NT2/D1 (cell line): ENCODE data around the gene PBX1.
"Not testable (repeated sequence)": the region's sequence is repeated elsewhere in the genome, so short reads cannot be mapped to it uniquely, and the experiment has no call there.

Experiments used
- DNase-seq: peaks from one replicate; pipeline ENCODE4 v3.0.0-alpha.2; 2011; ENCODE audit warnings: low read depth, low spot score
- H3K27me3 ChIP-seq: 2 replicates; pipeline ENCODE4 v1.6.0; 2011; ENCODE audit warnings: mild to moderate bottlenecking; ENCODE audit not compliant: insufficient read length, insufficient read depth
- H3K36me3 ChIP-seq: 2 replicates; pipeline ENCODE4 v1.6.1; 2011; ENCODE audit warnings: mild to moderate bottlenecking, low read length, mixed read lengths; ENCODE audit not compliant: insufficient read depth, insufficient read length
- H3K4me1 ChIP-seq: 2 replicates; pipeline ENCODE4 v1.5.1; 2011; ENCODE audit not compliant: insufficient read depth, insufficient read length
- H3K4me3 ChIP-seq: 2 replicates; pipeline ENCODE4 v1.5.1; 2011; ENCODE audit warnings: low read depth; ENCODE audit not compliant: insufficient read length
- H3K9ac ChIP-seq: 2 replicates; pipeline ENCODE4 v1.6.0; 2011; ENCODE audit warnings: low read depth; ENCODE audit not compliant: insufficient read length
- H3K9me3 ChIP-seq: 2 replicates; pipeline ENCODE4 v1.5.1; 2011; ENCODE audit warnings: mild to moderate bottlenecking, low read length; ENCODE audit not compliant: insufficient read depth
- SUZ12 ChIP-seq: IDR thresholded peaks from 2 replicates; pipeline ENCODE4 v1.6.1; 2011; ENCODE audit not compliant: insufficient read length, insufficient read depth; ENCODE audit errors: extremely low read depth
- YY1 ChIP-seq: IDR thresholded peaks from 2 replicates; pipeline ENCODE4 v1.6.1; 2011; ENCODE audit not compliant: insufficient read length, insufficient read depth
- ZNF274 ChIP-seq: IDR thresholded peaks from 2 replicates; pipeline ENCODE4 v1.6.1; 2011; ENCODE audit warnings: mild to moderate bottlenecking, low read depth, low read length

The PBX1 gene

DNA sequence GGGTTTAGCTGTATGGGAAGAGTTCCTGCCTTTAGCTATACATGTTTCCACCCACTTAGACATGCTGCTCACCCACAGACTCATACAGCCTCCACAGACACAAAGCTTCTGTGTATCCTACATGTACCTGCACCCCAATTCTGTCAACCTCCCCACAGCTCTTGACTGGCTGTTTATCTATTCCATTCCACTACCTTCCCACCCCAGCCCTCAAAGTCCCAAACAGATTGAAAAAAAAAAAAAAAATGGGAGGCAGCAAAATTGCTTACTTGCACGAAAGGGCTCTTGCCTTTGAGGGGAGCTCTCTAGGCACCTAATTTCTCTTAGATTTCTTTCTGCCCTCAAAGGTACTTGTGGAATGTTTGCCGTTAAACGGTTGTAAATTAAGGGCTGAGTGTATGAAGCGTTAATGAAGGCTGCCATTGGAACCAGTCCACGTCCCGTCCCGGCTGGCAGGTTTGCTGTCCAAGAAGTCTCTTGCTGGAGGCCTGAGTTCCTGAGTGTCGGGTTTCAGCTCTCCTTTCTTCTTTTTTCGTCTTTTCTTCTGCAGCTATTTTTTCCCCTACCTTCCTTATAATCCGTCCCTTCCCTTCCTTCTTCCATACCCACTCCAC is 43.6 kb downstream of the PBX1 start:
- H3K9ac ChIP-seq = peak overlapping the region; percentile 39
- no peaks in the 10 kb centered on the region for H3K27me3 ChIP-seq
- peak; percentile 76 for DNase-seq
- H3K4me3 ChIP-seq = no peak overlapping the region
- H3K9me3 ChIP-seq = no peaks in the 10 kb centered on the region
- H3K36me3 ChIP-seq = peaks cover 6% of the 10 kb centered on the region
- TF ChIP-seq SUZ12 = no peak
- H3K4me1 ChIP-seq = peaks cover 14% of the 10 kb centered on the region

- DNase-seq, H3K9ac ChIP-seq, H3K9me3 ChIP-seq, H3K36me3 ChIP-seq, H3K4me3 ChIP-seq, H3K27me3 ChIP-seq: not testable (repeated sequence)
- H3K4me1 ChIP-seq = peaks cover 16% of the 10 kb centered on the region
Observed at GRCh38 chr1:164603805-164604204, 44.8 kb downstream of the PBX1 start.

GRCh38 chr1:164604541-164604940 is 45.6 kb downstream of the PBX1 start:
- no peak for DNase-seq
- peaks cover 3% of the 10 kb centered on the region for H3K36me3 ChIP-seq
- TF ChIP-seq SUZ12 (no peak), ZNF274 (no peak), YY1 (no peak)

GRCh38 chr1:164605254-164606091 is 46.5 kb downstream of the PBX1 start:
- no peak for DNase-seq

More at GRCh38 chr1:164604541-164604940, 45.6 kb downstream of the PBX1 start:
- no peak overlapping the region for H3K4me3 ChIP-seq
- H3K27me3 ChIP-seq = no peaks in the 10 kb centered on the region
- H3K4me1 ChIP-seq = peaks cover 16% of the 10 kb centered on the region
- no peak overlapping the region for H3K9ac ChIP-seq
- no peaks in the 10 kb centered on the region for H3K9me3 ChIP-seq

GRCh38 chr1:164607351-164607750 is 48.4 kb downstream of the PBX1 start:
- no peak for DNase-seq
- no peaks in the 10 kb centered on the region for H3K9me3 ChIP-seq
- H3K36me3 ChIP-seq = peaks cover 3% of the 10 kb centered on the region
- no peak overlapping the region for H3K9ac ChIP-seq
- no peaks in the 10 kb centered on the region for H3K27me3 ChIP-seq
- H3K4me3 ChIP-seq = no peak overlapping the region
- H3K4me1 ChIP-seq = peaks cover 20% of the 10 kb centered on the region
- TF ChIP-seq YY1 (no peak), ZNF274 (no peak), SUZ12 (no peak)

More at GRCh38 chr1:164605254-164606091, 46.5 kb downstream of the PBX1 start:
- Histone ChIP-seq H3K4me3 (no peak overlapping the region), H3K36me3 (peaks cover 3% of the 10 kb centered on the region), H3K4me1 (peaks cover 19% of the 10 kb centered on the region), H3K9ac (no peak overlapping the region), H3K27me3 (no peaks in the 10 kb centered on the region), H3K9me3 (no peaks in the 10 kb centered on the region)
- no peak for TF ChIP-seq SUZ12
- no peak for TF ChIP-seq ZNF274
- no peak for TF ChIP-seq YY1

DNA sequence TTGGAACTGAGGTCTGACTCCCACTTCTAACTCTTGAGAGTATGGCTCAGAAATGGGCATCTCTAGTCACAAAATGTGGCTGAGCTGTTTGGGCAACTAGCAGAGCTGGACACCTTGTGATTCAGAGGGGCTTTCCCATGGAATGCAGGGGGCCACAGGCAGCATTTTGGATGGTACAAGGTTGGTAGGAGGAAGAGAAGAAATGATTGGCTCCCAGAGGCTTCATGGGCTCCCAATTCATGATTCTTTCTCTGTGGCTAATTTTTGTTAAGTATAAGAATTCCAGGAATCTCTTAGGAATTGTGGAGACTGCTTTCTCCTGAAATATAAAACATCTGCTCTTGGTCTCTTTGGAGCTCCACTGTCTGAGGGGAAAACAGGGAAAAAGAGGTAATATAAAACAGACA is 49.7 kb downstream of the PBX1 start:
- TF ChIP-seq YY1 = no peak
- no peak for TF ChIP-seq SUZ12
- TF ChIP-seq ZNF274 = no peak
- H3K4me1 ChIP-seq = peaks cover 27% of the 10 kb centered on the region
- no peak for DNase-seq

DNA sequence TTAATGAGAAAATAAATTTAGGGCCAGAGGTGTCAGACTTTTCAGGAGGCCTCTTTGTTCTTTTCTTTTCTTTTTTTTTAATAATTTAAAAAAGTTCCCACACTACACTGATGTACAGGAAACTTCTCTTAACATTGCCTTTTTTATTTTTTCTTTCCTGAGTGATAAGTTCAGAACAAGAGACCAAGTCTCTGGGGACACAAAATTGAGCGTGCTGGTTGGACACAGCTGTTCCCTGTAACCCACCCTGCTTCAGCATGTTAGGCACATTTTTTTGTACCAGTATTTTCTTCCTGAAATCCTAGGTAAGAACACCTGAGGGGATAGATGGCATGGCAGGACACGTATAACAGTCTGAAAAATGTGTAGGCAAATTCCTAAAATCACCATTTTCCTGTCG is 50.1 kb downstream of the PBX1 start:
- no peak overlapping the region for H3K9ac ChIP-seq
- DNase-seq = no peak
- no peak overlapping the region for H3K4me3 ChIP-seq
- no peaks in the 10 kb centered on the region for H3K9me3 ChIP-seq
- TF ChIP-seq ZNF274 (no peak), SUZ12 (no peak), YY1 (no peak)
- H3K4me1 ChIP-seq = peaks cover 28% of the 10 kb centered on the region
- peaks cover 3% of the 10 kb centered on the region for H3K36me3 ChIP-seq
- H3K27me3 ChIP-seq = no peaks in the 10 kb centered on the region

More for the DNA sequence above, 49.7 kb downstream of the PBX1 start:
- H3K27me3 ChIP-seq = no peaks in the 10 kb centered on the region
- H3K9ac ChIP-seq = no peak overlapping the region
- no peak overlapping the region for H3K4me3 ChIP-seq
- H3K36me3 ChIP-seq = peaks cover 3% of the 10 kb centered on the region
- no peaks in the 10 kb centered on the region for H3K9me3 ChIP-seq
